ENCODE data around the gene ZFP91.
"Not testable (repeated sequence)": the region's sequence is repeated elsewhere in the genome, so short reads cannot be mapped to it uniquely, and the experiment has no call there.

ZFP91 gene, protein sequence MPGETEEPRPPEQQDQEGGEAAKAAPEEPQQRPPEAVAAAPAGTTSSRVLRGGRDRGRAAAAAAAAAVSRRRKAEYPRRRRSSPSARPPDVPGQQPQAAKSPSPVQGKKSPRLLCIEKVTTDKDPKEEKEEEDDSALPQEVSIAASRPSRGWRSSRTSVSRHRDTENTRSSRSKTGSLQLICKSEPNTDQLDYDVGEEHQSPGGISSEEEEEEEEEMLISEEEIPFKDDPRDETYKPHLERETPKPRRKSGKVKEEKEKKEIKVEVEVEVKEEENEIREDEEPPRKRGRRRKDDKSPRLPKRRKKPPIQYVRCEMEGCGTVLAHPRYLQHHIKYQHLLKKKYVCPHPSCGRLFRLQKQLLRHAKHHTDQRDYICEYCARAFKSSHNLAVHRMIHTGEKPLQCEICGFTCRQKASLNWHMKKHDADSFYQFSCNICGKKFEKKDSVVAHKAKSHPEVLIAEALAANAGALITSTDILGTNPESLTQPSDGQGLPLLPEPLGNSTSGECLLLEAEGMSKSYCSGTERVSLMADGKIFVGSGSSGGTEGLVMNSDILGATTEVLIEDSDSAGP

DNA sequence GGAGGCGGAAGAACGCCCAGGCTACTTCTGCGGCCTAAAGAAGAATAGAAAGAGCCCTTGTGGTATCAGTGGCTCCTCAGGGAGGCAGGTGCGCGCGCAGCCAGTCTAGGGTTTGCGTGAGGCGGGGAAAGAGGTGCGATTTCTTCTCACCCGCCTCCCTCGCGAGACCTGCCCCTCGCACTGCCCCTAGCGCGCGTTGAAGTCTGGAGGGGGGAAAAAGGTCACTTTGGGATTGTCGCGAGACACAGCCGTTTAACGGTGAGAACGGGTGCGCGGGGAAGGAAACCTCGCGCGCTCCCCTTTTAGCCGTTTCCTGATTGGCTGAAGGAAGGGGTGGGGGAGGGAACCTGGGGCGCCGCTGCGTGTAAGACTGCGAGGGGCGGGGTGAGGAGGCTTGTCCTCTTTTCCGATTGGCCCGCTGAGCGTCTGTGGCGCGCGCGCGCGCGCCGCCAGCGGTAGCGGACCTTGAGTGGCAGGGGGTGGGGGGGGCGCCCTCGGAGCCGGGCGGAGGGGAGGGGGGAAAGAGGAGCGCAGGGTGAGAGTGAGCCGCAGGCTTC, at the start of gene ZFP91:
ZFP91 (plus strand) TSS at position 429 of the 557 bp plus-strand sequence. CDS start 219 bp downstream, outside the sequence.
- DNase-seq = peak; percentile 93

DNA sequence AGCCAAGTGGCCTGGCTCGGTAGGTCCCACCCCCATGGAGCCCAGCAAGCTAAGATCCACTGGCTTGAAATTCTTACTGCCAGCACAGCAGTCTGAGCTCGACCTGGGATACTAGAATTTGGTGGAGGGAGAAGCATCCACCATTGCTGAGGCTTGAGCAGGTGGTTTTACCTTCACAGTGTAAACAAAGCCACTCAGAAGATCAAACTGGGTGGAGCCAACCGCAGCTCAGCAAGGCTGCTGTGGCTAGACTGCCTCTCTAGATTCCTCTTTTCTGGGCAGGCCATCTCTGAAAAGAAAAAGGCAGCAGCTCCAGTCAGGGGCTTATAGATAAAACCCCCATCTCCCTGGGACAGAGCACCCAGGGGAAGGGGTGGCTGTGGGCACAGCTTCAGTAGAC, 48.6 kb upstream of the ZFP91 start:
- no peak for DNase-seq

DNA sequence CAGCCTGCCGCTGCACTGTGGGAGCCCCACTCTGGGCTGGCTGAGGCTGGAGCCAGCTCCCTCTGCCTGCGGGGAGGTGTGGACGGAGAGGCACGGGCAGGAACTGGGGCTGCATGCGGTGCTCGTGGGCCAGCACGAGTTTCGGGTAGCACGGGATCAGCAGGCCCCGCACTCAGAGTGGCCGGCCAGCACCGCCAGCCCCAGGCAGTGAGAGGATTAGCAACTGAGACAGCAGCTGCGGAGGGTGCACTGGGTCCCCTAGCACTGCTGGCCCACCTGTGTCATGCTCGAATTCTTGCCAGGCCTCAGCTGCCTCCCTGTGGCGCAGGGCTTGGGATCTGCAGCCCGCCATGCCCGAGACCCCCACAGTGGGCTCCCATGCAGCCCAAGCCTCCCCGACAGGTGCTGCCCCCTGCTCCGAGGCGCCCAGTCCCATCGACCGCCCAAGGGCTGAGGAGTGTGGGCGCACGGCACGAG, 47.0 kb upstream of the ZFP91 start:
- no peak for DNase-seq

DNA sequence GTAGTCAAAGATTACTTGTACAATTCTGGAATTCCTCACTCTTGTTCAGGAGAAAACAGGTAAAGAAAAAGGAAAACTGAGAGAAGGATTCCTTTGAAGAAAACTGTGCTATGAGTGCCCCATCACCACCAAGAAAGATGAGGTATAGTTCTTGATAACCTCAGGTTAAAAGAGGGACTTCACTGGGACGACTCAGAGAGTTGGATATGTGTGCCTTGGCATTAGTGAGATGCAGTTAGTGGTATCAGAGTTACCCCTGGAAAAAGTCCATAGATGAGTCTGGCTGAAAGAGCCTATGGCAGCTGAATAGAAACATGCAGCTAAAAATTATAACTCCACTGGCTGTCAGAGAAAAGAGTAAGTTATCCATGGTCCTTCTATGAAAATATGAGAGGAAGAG, 32.0 kb upstream of the ZFP91 start:
- no peak for DNase-seq

DNA sequence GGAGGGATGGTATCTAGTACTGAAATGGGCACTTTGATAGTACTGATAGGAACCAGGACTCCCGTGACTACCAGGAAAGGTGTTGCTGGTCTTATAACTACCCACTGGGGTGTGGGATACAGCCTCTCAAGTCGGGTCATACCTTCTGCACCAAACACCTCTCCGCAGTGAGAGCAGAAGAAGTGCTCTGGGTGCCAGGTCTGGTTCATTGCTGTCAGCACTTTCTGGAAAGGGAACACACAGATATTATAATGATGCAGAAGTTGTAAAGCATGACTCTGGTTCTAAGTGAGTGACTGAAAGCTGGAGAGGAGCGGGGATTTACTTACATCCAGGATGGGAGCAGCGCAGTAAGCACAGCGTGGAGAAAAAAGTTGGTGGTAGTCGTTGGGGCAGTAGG, 29.2 kb upstream of the ZFP91 start:
- no peak for DNase-seq

DNA sequence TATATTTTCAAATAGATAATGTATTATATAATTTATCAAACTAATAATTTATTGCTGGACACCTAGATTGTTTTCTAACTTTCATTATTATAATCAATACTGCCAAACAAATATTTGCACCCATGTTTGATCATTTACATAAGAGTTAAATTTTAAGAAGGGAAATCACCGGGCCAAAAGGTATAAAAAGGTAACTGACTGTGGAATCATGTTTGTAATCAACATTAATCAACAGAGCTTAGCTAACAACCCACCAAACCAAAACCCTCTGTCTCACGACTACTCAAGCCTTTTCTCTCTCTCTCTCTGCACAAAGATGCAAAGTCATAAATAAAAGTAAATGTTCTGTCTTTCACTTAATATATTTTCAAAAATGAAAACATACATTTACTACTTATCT, 18.0 kb upstream of the ZFP91 start:
- DNase-seq = no peak

DNA sequence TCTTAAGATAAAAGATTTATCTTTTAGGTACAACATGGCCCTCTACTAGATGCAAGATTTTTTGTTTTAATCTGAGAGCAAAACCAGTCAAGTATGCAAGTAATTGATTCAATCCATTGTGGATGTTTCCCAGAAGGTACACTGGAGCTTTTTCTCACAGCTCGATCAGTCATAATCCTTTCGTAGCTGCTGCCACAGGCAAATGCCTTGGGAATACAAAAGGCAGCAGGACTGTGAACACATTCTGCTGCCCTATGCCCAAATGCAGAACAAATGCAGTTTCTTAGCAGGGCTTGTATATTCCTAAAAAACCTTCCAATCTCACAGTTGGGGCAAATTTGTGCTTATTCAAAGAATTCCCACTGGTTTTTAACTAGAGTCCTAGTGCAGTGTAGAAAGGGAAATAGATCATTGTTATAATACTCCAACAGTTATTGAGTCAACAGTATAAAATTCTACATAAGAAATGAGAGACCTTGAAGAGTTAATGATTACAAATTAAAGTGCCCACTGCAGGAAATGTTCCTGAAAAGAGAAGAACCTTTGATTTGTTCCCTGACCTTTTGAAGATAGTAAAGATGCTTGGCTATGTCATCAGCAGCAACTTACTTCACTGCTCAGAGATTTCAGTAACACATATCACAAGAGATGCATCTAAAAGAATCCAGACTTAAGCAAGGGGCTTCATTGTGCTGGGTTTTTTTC, 17.3 kb upstream of the ZFP91 start:
- DNase-seq = no peak

DNA sequence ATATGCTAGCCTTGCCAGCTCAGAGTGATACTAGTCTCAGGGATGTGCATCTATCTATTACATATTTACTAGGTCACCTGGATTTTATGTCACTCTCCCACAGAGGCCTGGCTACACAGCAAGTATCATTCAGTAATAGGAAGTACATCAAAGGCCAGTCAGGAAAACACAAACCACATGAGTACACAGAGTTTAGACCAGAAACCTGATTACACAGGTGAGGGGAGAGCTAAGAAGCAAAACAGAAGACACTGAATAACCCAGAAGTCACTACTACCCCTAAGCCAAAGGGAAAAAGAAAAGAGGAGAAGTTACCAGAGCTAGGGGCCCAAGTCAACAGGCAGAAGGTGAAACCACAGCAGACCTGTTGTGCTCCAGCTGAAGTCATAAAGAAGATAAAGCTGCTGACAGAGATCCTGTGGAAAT, 16.5 kb upstream of the ZFP91 start:
- peak; percentile 31 for DNase-seq

DNA sequence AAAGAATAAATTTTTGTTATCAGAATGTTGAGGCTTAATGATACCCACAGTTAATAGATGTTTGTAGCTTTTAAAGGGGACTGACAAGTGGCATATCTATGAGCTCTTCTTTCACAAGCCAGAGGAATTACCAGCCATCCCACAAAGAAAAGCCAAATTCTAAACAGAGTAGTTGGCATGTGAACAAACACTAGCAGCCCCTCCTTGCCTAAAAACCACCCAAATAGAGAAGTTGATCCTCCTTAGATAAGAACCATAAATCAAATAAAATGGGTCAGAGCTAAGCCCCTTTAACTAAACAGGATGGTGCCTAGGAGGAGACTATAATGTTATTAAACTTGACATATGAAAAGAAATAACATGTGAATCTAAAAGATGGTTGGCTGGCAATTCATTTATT, 14.6 kb upstream of the ZFP91 start:
- peak; percentile 59 for DNase-seq

DNA sequence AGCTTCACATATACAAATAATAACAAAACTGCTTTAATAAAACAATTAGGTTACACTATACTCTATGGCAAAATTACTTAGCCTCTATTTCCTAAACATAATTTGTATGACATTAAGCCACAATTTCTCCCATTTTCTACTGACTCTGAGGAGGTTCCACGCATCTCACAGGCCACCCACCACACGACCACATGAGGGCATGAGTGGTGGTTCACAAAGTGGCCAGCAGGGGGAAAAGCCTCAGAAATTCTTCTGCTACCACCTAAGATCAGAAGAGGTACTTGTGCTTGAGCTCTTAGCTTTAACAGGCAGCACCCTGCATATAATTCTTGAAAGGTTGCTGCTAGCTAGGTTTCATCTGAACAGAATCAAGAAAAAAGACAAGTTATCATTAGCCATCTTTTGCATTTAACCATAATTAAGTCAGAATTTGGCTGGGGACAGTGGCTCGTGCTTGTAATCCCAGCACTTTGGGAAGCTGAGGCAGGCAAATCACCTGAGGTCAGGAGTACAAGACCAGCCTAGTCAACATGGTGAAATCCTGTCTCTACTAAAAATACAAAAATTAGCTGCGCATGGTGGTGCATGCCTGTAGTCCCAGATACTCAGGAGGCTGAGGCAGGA, 10.9 kb upstream of the ZFP91 start:
- peak; percentile 29 for DNase-seq

DNA sequence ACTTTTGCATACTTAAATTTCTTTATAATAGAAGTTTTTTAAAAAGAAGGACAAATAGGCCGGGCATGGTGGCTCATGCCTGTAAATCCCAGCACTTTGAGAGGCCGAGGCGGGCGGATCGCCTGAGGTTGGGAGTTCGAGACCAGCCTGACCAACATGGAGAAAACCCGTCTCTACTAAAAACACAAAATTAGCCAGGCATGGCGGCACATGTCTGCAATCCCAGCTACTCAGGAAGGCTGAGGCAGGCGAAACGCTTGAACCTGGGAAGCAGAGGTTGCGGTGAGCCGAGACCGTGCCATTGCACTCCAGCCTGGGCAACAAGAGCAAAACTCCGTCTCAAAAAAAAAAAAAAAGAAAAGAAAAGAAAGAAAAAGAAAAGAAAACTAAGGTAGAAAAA, 6.0 kb upstream of the ZFP91 start:
- not testable (repeated sequence) for DNase-seq

DNA sequence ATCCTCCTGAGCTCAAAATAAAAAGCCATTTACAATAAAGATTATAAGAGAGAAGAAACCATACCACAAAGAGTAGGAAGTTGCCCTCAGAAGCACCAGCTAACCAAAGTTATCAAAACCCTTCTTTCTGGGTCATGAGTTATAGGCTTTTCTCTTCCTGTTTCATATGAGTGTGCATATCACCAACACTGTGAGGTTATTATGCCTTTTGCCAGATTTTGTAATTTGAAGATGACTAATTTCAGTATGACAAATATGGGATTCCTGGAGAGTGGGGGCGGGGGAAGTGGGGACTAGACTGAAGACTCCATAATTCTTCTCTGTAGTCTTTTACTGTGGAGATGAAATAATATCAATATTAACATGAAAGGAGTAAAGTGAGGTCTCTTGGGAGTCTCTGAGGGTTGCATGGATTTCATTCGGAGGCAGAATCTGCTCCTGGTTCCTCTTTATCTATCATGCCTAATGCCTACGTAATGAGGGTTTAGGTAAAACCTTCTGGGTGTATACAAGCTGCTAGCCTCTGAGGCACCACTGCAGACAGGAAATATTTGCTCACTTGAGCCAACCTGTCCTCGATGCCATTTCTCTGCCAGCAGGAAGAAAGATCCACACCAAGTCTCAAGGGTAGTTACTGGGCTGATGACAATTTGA, 5.3 kb upstream of the ZFP91 start:
- DNase-seq = peak; percentile 44

DNA sequence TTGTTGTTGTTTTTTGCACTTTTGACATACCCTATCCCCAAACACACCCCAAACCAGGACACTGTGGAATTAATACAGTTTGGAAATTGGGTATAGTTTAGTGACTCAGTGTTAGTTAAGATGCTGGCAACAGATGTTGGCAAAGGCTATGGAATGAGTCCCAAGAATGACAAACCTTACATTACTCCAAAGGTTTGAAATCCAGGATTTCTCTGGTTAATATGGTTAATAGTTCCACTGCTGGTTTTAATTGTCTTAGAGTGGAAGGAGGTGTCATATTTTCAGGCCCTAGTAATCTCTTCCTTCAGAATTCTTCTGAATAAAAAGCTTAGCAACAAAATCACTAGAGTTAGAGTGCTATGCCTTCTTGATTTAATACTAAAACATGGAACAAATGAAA, 4.0 kb upstream of the ZFP91 start:
- DNase-seq = no peak

DNA sequence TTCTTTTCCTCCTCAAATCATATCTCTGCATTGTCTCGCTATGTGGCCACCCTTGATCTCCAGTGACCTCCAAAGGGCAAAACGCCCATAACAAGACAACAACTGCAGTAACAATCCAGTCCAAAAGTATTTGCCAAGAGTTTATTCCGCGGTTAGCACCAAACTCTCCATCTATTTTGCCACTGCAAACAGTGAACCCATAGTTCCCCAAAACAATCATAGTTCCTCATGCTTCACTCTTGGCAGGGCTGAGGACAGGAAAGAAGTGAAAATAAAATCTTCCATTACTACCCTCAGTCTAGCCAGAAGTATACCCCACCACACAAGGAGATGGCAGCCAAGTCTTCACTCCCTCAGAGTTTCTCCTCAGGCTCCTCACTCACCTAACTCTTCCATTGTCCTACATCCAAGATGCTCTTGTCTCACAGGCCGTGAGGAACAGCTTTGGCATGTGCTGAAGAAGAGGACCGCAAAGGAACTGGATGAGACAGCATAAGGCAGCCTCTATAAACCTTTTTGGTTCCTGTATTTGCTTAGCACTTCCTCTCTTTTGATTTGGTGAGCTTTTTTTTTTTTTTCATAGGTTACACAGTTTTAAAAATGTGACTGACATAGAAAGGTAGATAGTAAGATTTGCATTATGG, 3.4 kb upstream of the ZFP91 start, which contains the start of gene LPXN:
LPXN (minus strand) TSS at position 480 of the 644 bp plus-strand sequence; CDS start at position 396, 84 bp downstream.
- peak; percentile 76 for DNase-seq

DNA sequence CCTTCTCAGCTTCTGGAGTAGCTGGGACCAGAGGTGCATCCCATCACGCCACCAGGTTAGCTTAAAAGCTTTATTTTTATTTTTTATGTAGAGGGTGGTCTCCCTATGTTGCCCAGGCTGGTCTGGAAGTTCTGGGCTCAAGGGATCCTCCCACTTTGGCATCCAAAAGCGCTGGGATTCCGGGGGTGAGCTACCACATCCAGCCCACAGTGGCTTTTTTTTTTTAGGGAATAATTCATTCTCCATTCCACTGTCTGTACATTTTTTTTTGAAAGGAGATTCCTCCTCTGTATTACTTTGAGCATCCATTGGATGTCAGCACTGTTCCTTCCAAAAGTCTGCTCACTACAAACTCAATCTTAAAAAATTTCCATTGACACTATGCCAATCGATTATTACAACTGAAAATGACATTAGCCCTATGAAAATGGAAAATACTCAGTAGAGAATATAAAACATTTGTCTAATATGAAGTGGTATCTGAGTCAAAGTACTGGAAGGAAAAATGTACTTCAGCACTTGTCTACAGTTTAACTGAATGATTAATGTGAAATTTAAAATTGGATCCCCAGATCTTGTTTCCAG, 1.9 kb upstream of the ZFP91 start:
- DNase-seq = peak; percentile 10

DNA sequence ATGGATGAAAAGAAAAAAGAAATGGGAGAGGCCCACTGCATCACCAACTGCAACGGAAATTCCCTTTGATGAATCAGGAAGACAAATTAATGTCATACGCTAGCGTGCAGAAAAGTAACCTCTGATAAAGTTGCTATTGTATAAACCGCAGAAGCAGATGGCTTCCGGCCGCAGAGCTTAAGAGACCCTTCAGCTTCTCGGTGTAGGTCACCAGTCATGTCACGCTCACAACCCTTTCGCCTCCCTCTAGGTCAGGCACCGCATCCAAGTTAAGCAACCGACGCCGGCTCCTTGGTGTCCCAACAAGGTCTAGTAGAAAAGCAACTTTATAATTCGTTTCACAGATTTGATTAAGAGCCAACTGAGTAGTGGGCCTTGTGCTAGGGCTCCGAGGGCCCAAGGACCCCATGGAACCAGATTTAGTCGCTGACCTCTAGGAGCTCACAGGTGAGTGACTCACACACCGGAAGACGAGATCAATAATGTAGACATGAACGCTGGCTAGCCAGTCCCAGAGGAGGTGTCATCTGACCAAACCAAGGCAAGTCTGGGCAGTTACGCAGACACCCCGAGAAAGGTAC, 1.2 kb upstream of the ZFP91 start:
- peak; percentile 92 for DNase-seq

DNA sequence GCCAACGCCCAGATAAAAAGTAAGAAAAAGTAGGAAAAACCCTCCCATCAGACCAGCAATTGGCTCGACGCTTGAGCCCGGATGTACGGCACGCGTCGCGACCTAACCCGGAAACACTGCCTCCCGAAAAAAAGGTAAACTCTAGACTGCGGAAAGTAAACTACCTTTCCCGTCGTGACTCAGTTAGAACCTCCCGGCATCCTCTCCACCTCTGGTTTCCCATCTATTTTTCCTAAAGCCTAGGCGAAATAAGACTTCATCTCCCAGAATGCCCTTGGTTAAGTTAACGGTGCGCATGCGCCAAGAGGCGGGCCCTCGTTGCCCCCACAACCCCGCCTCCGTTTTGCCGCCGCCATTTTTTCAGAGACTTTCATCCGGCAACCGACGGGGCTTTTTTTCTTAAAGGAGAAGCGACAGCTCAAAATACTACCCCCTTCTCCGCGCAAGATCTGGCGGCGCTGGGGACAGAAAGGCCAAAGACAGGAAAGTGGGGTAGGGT, 678 bp upstream of the ZFP91 start:
- DNase-seq = peak; percentile 97

DNA sequence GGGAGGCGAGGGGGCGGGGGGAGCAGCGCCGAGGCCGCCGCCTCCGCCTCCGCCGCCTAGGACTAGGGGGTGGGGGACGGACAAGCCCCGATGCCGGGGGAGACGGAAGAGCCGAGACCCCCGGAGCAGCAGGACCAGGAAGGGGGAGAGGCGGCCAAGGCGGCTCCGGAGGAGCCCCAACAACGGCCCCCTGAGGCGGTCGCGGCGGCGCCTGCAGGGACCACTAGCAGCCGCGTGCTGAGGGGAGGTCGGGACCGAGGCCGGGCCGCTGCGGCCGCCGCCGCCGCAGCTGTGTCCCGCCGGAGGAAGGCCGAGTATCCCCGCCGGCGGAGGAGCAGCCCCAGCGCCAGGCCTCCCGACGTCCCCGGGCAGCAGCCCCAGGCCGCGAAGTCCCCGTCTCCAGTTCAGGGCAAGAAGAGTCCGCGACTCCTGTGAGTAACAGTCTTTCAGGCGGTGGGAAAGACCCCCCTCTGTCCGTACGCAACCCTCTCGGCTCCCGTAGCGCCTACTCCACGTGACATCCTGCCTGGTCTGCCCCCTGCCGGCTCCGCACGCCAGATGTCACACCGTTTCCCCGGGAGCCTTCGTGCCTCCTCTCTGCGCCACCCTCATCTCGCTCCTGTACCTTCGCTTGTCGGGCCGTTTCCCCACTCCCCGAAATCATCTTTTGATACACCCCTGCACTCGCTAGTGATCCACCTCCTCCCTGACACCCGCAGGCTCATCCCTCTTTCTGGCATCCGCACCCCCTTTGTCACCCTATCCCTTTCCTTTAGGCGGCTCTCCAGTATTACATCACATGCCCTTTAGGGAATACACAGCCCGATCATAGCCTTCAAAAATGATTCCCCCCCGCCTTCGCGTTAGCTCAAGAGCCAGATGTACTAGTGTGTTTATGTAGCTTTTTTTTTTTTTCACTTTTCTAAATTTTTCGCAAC, 598 bp downstream of the ZFP91 start:
- peak; percentile 76 for DNase-seq

DNA sequence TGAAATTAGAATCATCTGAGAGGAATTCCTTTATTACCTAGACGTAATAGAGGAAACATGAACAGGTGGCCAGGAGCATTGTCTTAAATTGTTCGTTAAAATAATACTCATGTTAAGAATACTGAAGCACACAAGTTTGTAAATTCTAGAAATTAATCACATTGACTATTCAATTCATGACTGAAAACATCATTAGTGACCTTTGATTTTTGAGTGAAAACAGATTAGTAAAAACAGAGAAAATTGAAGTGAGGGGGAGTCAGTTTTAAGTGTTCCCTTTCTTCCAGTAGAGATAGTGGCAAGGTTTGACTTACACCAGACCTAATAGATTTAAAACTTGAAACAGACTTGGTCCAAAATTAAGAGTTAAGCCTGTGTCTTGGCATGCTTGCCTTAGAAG, 1.4 kb downstream of the ZFP91 start:
- no peak for DNase-seq

DNA sequence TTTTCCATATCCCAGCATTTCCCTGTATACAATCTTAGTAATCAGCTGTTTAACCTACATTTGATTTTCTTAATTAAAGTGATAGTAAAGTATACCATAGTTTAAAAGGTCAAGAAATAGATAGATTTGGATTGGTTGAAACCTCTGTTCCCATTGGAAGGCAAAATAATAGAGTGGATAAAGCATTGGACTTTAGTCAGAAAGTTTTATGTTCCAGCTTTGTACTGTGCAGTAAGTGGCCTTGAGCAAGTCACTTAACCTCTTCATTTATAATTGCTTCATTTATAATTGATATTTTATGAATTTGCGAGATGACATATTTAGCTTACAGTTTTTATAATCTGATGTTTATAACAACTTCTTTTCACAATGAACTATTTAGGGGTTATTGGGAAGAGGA, 3.6 kb downstream of the ZFP91 start:
- DNase-seq = no peak

Measured in GF-D8 (cell line).